ENCODE data around the gene RBM12.

GRCh38 chr20:35660122-35660937 is 4.4 kb downstream of the RBM12 start:
- TF ChIP-seq CTCF (IDR thresholded peaks at IDR 0.05) (no peak), POLR2A (IDR thresholded peaks at IDR 0.05) (no peak)

All from right lobe of liver (tissue), 4 donors.